Heart right ventricle (tissue), 16 donors: ENCODE results near the gene HMX3. TPM values are rescaled to one million over a fixed set of nuclear protein-coding genes. Genes with fewer than 3 reads are reported as not detected.

Experiments used
- ATAC-seq, 8 donors: fragments of 200-7000 bp; cut with Tn5 transposase; one replicate each; pipeline ENCODE4 v1.9.1; 2020; ENCODE audit warnings: mild to moderate bottlenecking in 8 of 8, moderate library complexity in 8 of 8, moderate number of reproducible peaks in 1 of 8
- DNase-seq, 2 donors: peaks; one replicate each; pipeline ENCODE4 v3.0.0-alpha.2; 2020
- H3K27ac ChIP-seq, 10 donors: fragments of 200-600 bp; sonication (generic) in 2 of 10; one replicate each; pipeline versions ENCODE4 v1.5.0 to v1.8.0; 2020 to 2022; ENCODE audit warnings: mild to moderate bottlenecking in 3 of 10
- H3K27me3 ChIP-seq, 7 donors: fragments of 200-600 bp; one replicate each; pipeline ENCODE4 v1.8.0; 2021 to 2022; ENCODE audit warnings: mild to moderate bottlenecking in 2 of 7
- H3K36me3 ChIP-seq, 9 donors: fragments of 200-600 bp; sonication (generic) in 1 of 9; one replicate each; pipeline versions ENCODE4 v1.5.0 to v1.8.0; 2020 to 2022; ENCODE audit warnings: mild to moderate bottlenecking in 2 of 9
- H3K4me1 ChIP-seq, 9 donors: fragments of 200-600 bp; sonication (generic) in 1 of 9; one replicate each; pipeline versions ENCODE4 v1.5.0 to v1.8.0; 2020 to 2022; ENCODE audit warnings: mild to moderate bottlenecking in 4 of 9
- H3K4me3 ChIP-seq, 10 donors: fragments of 200-600 bp; sonication (generic) in 2 of 10; one replicate each; pipeline versions ENCODE4 v1.5.0 to v1.8.0; 2020 to 2022; ENCODE audit warnings: mild to moderate bottlenecking in 7 of 10, moderate library complexity in 2 of 10
- H3K9me3 ChIP-seq, 11 donors: fragments of 200-600 bp in 10 of 11; sonication (generic) in 2 of 11; one replicate each; pipeline versions ENCODE4 v1.5.0 to v1.8.0; 2013 to 2022; ENCODE audit warnings: mild to moderate bottlenecking in 2 of 11, control low read depth in 1 of 11, moderate library complexity in 1 of 11
- CTCF ChIP-seq, 9 donors: fragments of 200-600 bp; sonication (generic) in 2 of 9; IDR thresholded peaks; one replicate each; pipeline versions ENCODE4 v1.5.0 to v1.8.0; 2021 to 2022; ENCODE audit warnings: antibody characterized with exemption in 9 of 9, mild to moderate bottlenecking in 5 of 9, moderate library complexity in 1 of 9
- WGBS, 2 donors: extraction: QIAGEN DNeasy Blood & Tissue Kit; methylation state at CpG; one replicate each; pipeline ENCODE4 v1.1.7; 2013; ENCODE audit warnings: inconsistent platforms in 1 of 2; 5-methylcytosine and 5-hydroxymethylcytosine counted together
- intact Hi-C, 10 donors: fragments of 100-400 bp; cut with DNase I; formaldehyde crosslinking; loops; one replicate each; pipeline versions ENCODE4 v1.11.1 to v1.14.2; 2022
- polyA plus RNA-seq, 2 donors: library from polyadenylated mRNA; stranded (reverse); fragments of 200-250 nt; gene quantifications; one replicate each; pipeline ENCODE4 v1.2.3, GENCODE V29; 2013
- total RNA-seq, 10 donors: library from RNA; stranded (reverse); fragmentation: NEBNext Ultra II Directional in 3 of 10; extraction: Animal tissue kit (Norgen Biotek cat#: 25700) in 3 of 10; gene quantifications; one replicate each; pipeline versions ENCODE4 v1.2.1 to v1.2.4, GENCODE V29; 2021 to 2023
- donor health status: Arrhythmogenic right ventricular cardiomyopathy.
- donor health status: ischemic (EF 13 %, LVEDD 7.1; RV severe dilation, severe dysfunction).
- donor health status: healthy with polysubstance abuse.
- donor health status: DM: no; HTN: yes; CAD: no.
- donor health status: DM: no; HTN: no; CAD: no.
- donor health status: ischemic (EF 25% LVEDD 6.9; RV normal size, moderate dysfunction).
- donor health status: ischemic (EF 25% LVEDD 5.7; RV mildly dilated, moderate dysfunction).
- donor health status: healthy.
- donor health status: DM: yes; HTN: yes; CAD: no.
- donor health status: Ischemic cardiomyopathy.
- donor health status: ischemic (EF 35%, LVEDD 5.7; RV mildly dilated, moderate dysfunction).
- donor health status: nonischemic (EF 11% LVEDD 7.7; RV severe dilation, severe dysfunction).
- donor health status: DM: yes; HTN: yes; CAD: no.
- donor health status: PGD.
- donor health status: ischemic (EF 29% LVEDD 5.4; RV normal size, mild dysfunction).
- donor health status: nonischemic (EF 23%, LVEDD 6.1; RV moderate dilation, normal function).

The HMX3 gene
- total and polyA plus RNA-seq, 12 donors = not detected

GRCh38 chr10:123153486-123154091 lies 17.8 kb downstream of the HMX3 start:
- 39 to 41% methylated on average over 9 of the region's 9 CpGs for WGBS, 2 donors
- Histone ChIP-seq H3K9me3 (no peaks in the 10 kb centered on the region), H3K27ac (peak overlapping the region in 1 of 10 donors; percentile 86), H3K4me1 (peaks cover 11 to 74% (median 43%) of the 10 kb centered on the region in 9 donors), H3K36me3 (peaks cover 0 to 36% (median 8%) of the 10 kb centered on the region in 9 donors), H3K27me3 (peaks cover 28 to 50% (median 49%) of the 10 kb centered on the region in 7 donors), H3K4me3 (peak overlapping the region in 4 of 10 donors; percentile 5 to 89 (median 72))
- ATAC-seq (no peak), DNase-seq (no peak)
- intact Hi-C loops = loop anchor here in 2 of 10 donors (10.0 kb wide), 2 partner anchors 149 to 169 kb away; partner anchors contain the start of genes ACADSB (in 1 of the 2), IKZF5 (in 1 of the 2) and PSTK (in 1 of the 2)
- TF ChIP-seq CTCF (IDR thresholded peaks at IDR 0.05) = no peak

GRCh38 chr10:123154092-123154710 lies 18.4 kb downstream of the HMX3 start, which contains the start of gene BUB3:
Gene BUB3, plus strand, starts transcription at chr10:123154402. Its CDS starts 516 bp downstream, at chr10:123154918.
- TF ChIP-seq CTCF (IDR thresholded peaks at IDR 0.05) = peak in 5 of 9 donors; percentile 16 to 57 (median 51)
- ATAC-seq (peak; percentile 97 to 100 (median 99)), DNase-seq (peak; percentile 96 to 99)
- intact Hi-C loops = loop anchor here in 2 of 10 donors (10.0 kb wide), 2 partner anchors 149 to 169 kb away; partner anchors contain the start of genes ACADSB (in 1 of the 2), IKZF5 (in 1 of the 2) and PSTK (in 1 of the 2)
- WGBS, 2 donors = 0% methylated on average over 45 to 50 of the region's 50 CpGs
- H3K4me3 ChIP-seq = peak within 1 kb of the TSS; percentile 64 to 97 (median 85)
- peaks cover 0 to 42% (median 8%) of the 10 kb centered on the region in 9 donors for H3K36me3 ChIP-seq
- peaks cover 22 to 44% (median 43%) of the 10 kb centered on the region in 7 donors for H3K27me3 ChIP-seq
- H3K27ac ChIP-seq = peak within 1 kb of the TSS in 9 of 10 donors; percentile 81 to 97 (median 90)
- H3K4me1 ChIP-seq = peaks cover 11 to 74% (median 38%) of the 10 kb centered on the region in 9 donors
- H3K9me3 ChIP-seq = no peaks in the 10 kb centered on the region

GRCh38 chr10:123154711-123155505 lies 19.1 kb downstream of the HMX3 start:
- intact Hi-C loops = loop anchor here in 2 of 10 donors (10.0 kb wide), 2 partner anchors 150 to 170 kb away; partner anchors contain the start of genes ACADSB (in 1 of the 2), IKZF5 (in 1 of the 2) and PSTK (in 1 of the 2)
- H3K36me3 ChIP-seq = peaks cover 0 to 47% (median 8%) of the 10 kb centered on the region in 9 donors
- WGBS, 2 donors = 4% methylated on average over 48 to 49 of the region's 49 CpGs
- peak; percentile 36 to 66 for DNase-seq
- peak; percentile 29 to 84 (median 66) for ATAC-seq
- peaks cover 17 to 37% (median 36%) of the 10 kb centered on the region in 7 donors for H3K27me3 ChIP-seq
- no peak for TF ChIP-seq CTCF (IDR thresholded peaks at IDR 0.05)
- H3K9me3 ChIP-seq = no peaks in the 10 kb centered on the region
- peak overlapping the region; percentile 64 to 97 (median 85) for H3K4me3 ChIP-seq
- peaks cover 5 to 74% (median 31%) of the 10 kb centered on the region in 9 donors for H3K4me1 ChIP-seq
- peak overlapping the region in 9 of 10 donors; percentile 81 to 97 (median 90) for H3K27ac ChIP-seq
